Vagina (tissue), 2 donors: ENCODE measurements around the gene DKK3. TPM values are rescaled to one million over a fixed set of nuclear protein-coding genes. Genes with fewer than 3 reads are reported as not detected.

Source experiments
- DNase-seq, 2 donors: peaks; one replicate each; pipeline ENCODE4 v3.0.0-alpha.2; 2017; ENCODE audit errors: extremely low spot score in 2 of 2
- H3K27ac ChIP-seq: fragments of 200-600 bp; sonication (generic); one replicate; pipeline ENCODE4 v1.5.1; 2019
- H3K27me3 ChIP-seq: fragments of 200-600 bp; sonication (generic); one replicate; pipeline ENCODE4 v1.5.1; 2019
- H3K36me3 ChIP-seq, 2 donors: fragments of 200-600 bp; sonication (generic); one replicate each; pipeline ENCODE4 v1.5.1; 2017 to 2019
- H3K4me1 ChIP-seq: fragments of 200-600 bp; sonication (generic); one replicate; pipeline ENCODE4 v1.5.1; 2019
- H3K4me3 ChIP-seq, 2 donors: fragments of 200-600 bp; sonication (generic); 1 replicate in 1 of 2; 2 replicates in 1 of 2; pipeline ENCODE4 v1.5.1; 2016 to 2019
- H3K9me3 ChIP-seq: fragments of 200-600 bp; sonication (generic); one replicate; pipeline ENCODE4 v1.5.1; 2019
- POLR2A ChIP-seq, 2 donors: fragments of 450-650 bp; IDR thresholded peaks; one replicate each; pipeline ENCODE4 v1.6.1; 2017; ENCODE audit warnings: antibody characterized with exemption in 2 of 2, mild to moderate bottlenecking in 2 of 2, moderate library complexity in 2 of 2
- POLR2AphosphoS5 ChIP-seq, 2 donors: sonication (generic); formaldehyde crosslinking; IDR thresholded peaks; one replicate each; pipeline ENCODE4 v1.9.0; 2017; ENCODE audit warnings: antibody characterized with exemption in 2 of 2, mild to moderate bottlenecking in 2 of 2, low read depth in 1 of 2; ENCODE audit not compliant: insufficient read depth in 1 of 2
- intact Hi-C: fragments of 100-400 bp; cut with DNase I; formaldehyde crosslinking; loops from one replicate; pipeline ENCODE4 v1.15.1; 2023
- total RNA-seq: library from RNA; depleted of rRNA; stranded (reverse); fragments of >200 nt; gene quantifications from one replicate; pipeline ENCODE4 v1.2.3, GENCODE V29; 2016
- TF ChIP-seq, protein P1 (sequence below), 3 experiments: fragments of 450-650 bp in 2 of 3; fragments of 200-600 bp in 1 of 3; sonication (generic) in 1 of 3; IDR thresholded peaks; one replicate each; pipeline ENCODE4 v1.5.1; 2017 to 2019; ENCODE audit warnings: antibody characterized with exemption in 3 of 3, mild to moderate bottlenecking in 2 of 3, moderate library complexity in 2 of 3

Gene DKK3
- total RNA-seq, 1 donor from 2014 or later: 110 TPM

DNA sequence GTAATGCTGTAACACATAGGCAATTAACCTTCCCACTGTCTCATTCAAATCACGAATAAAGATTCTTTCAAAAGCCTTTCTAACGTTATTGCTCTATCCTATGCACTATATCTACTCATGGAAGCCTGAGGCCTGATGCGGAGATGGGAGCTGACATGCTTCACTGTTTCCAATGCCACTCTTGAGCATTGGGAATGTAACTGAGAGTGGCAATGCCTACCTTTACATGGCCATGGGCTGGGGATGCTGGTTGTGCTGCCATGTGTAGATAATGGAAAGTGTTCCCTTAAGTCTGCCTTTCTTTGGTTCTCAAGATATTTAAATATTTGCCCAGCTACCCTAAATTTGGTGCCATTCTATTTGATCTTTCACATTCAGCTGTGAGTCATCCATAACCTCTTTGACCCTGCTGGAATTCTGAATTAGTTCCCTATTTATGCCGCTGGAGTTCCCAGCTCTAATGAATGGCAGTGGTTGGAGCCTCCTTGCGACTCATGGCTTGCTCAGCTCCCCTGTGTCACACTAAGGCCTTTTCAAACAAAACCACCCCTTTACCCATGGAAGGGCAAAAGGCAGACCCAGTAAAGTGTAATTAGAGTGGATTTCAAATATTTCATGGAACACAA lies 21.4 kb upstream of the DKK3 start:
- Histone ChIP-seq H3K27me3 (no peaks in the 10 kb centered on the region), H3K36me3 (no peaks in the 10 kb centered on the region), H3K4me1 (no peaks in the 10 kb centered on the region), H3K4me3 (no peak overlapping the region), H3K27ac (no peak overlapping the region), H3K9me3 (no peaks in the 10 kb centered on the region)
- no peak for TF ChIP-seq POLR2A (IDR thresholded peaks at IDR 0.05)
- TF ChIP-seq POLR2AphosphoS5 (IDR thresholded peaks at IDR 0.05; ENCODE audit: insufficient read depth in 1 of 2, low read depth in 1 of 2): no peak
- TF ChIP-seq, protein P1, sequence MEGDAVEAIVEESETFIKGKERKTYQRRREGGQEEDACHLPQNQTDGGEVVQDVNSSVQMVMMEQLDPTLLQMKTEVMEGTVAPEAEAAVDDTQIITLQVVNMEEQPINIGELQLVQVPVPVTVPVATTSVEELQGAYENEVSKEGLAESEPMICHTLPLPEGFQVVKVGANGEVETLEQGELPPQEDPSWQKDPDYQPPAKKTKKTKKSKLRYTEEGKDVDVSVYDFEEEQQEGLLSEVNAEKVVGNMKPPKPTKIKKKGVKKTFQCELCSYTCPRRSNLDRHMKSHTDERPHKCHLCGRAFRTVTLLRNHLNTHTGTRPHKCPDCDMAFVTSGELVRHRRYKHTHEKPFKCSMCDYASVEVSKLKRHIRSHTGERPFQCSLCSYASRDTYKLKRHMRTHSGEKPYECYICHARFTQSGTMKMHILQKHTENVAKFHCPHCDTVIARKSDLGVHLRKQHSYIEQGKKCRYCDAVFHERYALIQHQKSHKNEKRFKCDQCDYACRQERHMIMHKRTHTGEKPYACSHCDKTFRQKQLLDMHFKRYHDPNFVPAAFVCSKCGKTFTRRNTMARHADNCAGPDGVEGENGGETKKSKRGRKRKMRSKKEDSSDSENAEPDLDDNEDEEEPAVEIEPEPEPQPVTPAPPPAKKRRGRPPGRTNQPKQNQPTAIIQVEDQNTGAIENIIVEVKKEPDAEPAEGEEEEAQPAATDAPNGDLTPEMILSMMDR (IDR thresholded peaks at IDR 0.05): no peak
- intact Hi-C loops: no loop called here
- no peak for DNase-seq

DNA sequence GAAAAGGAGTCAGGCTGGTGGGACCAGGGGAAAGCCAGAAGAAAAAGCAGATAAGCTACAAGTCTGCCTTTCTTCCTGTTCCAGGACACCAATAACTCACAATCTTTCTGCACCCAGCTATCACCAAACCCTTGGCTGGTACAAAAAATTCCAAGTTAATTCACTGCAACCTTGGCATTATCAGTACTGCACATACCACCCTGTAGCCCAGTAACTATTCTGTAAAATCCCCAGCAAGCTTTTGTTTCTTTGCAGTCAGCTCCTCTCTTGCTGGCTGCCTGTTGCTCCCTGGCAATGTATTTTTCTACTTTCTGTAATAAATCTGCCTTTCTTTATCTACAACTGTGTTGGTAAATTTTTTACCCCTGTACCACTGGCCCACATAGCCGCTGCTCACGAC lies 20.7 kb upstream of the DKK3 start:
- Histone ChIP-seq H3K4me1 (no peaks in the 10 kb centered on the region), H3K4me3 (no peak overlapping the region), H3K36me3 (no peaks in the 10 kb centered on the region), H3K9me3 (no peaks in the 10 kb centered on the region), H3K27ac (no peak overlapping the region), H3K27me3 (no peaks in the 10 kb centered on the region)
- no peak for DNase-seq
- TF ChIP-seq POLR2AphosphoS5 (IDR thresholded peaks at IDR 0.05; ENCODE audit: insufficient read depth in 1 of 2, low read depth in 1 of 2): no peak
- TF ChIP-seq, protein P1 (IDR thresholded peaks at IDR 0.05): no peak
- no peak for TF ChIP-seq POLR2A (IDR thresholded peaks at IDR 0.05)
- intact Hi-C loops: no loop called here

DNA sequence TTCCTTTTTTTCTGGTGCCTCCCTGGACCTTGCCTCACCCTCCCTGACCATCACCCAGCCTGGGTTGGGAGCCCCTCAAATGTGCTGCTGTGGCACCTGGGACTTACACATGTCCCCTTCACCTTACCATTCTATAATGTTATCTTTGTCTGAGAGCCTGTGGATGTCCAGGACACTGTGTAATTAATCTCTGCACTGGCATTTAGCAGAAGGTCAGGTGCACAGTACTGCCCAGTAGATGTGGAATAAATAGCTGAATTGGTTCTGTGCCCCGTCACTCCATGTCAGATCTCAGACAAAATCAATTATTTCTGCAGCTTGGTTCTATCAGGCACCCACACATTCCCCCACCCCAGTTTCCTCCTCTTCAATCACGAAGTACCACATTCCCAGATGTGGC lies 19.9 kb upstream of the DKK3 start:
- no peaks in the 10 kb centered on the region for H3K9me3 ChIP-seq
- no peak for DNase-seq
- no peaks in the 10 kb centered on the region for H3K4me1 ChIP-seq
- no peaks in the 10 kb centered on the region for H3K36me3 ChIP-seq
- H3K4me3 ChIP-seq: no peak overlapping the region
- intact Hi-C loops: no loop called here
- H3K27ac ChIP-seq: no peak overlapping the region
- no peaks in the 10 kb centered on the region for H3K27me3 ChIP-seq
- TF ChIP-seq, protein P1 (IDR thresholded peaks at IDR 0.05): no peak
- TF ChIP-seq POLR2A (IDR thresholded peaks at IDR 0.05): no peak

DNA sequence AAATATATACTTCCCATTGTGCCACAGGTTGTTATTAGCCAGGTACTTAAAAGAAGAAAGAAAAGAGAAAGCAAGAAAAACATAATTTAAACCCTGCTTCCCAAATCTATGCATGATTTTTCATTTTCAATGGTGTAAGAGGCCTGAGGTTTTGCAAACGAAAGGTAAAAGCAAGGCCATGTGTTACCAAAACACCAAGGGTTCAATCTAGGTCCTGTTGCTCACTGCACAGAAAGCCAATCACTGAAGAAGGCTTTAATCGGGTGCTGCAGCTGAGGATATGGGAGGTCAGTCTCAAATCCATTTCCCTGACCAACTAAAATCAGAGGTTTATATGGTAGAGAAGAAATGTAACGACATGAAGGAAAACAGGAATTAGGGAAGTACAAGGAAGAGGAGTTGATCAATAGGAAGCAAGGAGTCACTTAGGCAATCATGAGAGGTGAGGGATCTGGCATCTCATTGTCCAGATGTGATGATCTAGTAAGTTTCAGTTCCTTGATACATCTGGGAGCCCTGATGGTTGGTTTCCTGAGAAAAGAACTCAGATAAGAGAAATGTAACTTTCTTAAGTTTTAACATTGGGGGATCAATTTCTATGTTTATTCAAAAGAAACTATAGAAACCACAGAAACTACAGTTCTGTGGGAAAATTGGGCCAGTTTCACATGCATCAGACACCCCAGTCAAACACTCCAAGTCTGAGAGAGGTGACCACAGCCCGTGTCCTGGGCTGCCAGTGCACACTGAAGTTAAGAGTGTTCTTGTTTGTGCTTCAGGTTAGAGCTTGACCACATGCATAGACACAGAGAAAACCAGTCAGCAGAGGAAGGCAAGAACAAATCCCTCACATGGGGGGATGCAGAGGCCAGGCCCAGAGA lies 18.1 kb upstream of the DKK3 start:
- no peaks in the 10 kb centered on the region for H3K4me1 ChIP-seq
- H3K27me3 ChIP-seq: no peaks in the 10 kb centered on the region
- no peaks in the 10 kb centered on the region for H3K9me3 ChIP-seq
- no peak overlapping the region for H3K4me3 ChIP-seq
- no peak overlapping the region for H3K27ac ChIP-seq
- intact Hi-C loops: no loop called here
- H3K36me3 ChIP-seq: no peaks in the 10 kb centered on the region
- no peak for DNase-seq
- TF ChIP-seq POLR2A (IDR thresholded peaks at IDR 0.05) (no peak), POLR2AphosphoS5 (IDR thresholded peaks at IDR 0.05; ENCODE audit: insufficient read depth in 1 of 2, low read depth in 1 of 2) (no peak)
- TF ChIP-seq, protein P1 (IDR thresholded peaks at IDR 0.05): no peak
